Left cardiac atrium (tissue), 4 donors: Measurements from ENCODE around the gene PCDHGA5. TPM values are rescaled to one million over a fixed set of nuclear protein-coding genes. Genes with fewer than 3 reads are reported as not detected.
"Not testable (repeated sequence)": the region's sequence is repeated elsewhere in the genome, so short reads cannot be mapped to it uniquely, and the experiment has no call there.

ENCODE experiments used
- ATAC-seq, 2 donors: fragments of 200-7000 bp; cut with Tn5 transposase; one replicate each; pipeline ENCODE4 v1.9.1; 2020; ENCODE audit warnings: mild to moderate bottlenecking in 2 of 2, moderate library complexity in 2 of 2
- DNase-seq: peaks from one replicate; pipeline ENCODE4 v3.0.0-alpha.2; 2020
- intact Hi-C, 2 donors: fragments of 100-400 bp; cut with DNase I; formaldehyde crosslinking; loops; one replicate each; pipeline versions ENCODE4 v1.14.1 to v1.15.1; 2022 to 2023
- total RNA-seq, 2 donors: library from RNA; stranded (reverse); fragmentation: NEBNext Ultra II Directional; extraction: Animal tissue kit (Norgen Biotek cat#: 25700); gene quantifications; one replicate each; pipeline ENCODE4 v1.2.1, GENCODE V29; 2021
- donor health status: DM: no; HTN: yes; CAD: no.
- donor health status: DM: no; HTN: yes; CAD: no; lungs with severe emphysema.
- donor health status: DM: yes; HTN: yes; CAD: no.
- donor health status: Dilated cardiomyopathy.

PCDHGA5 gene
- total RNA-seq, 2 donors from 2014 or later: 3.5 to 4.3 TPM

DNA sequence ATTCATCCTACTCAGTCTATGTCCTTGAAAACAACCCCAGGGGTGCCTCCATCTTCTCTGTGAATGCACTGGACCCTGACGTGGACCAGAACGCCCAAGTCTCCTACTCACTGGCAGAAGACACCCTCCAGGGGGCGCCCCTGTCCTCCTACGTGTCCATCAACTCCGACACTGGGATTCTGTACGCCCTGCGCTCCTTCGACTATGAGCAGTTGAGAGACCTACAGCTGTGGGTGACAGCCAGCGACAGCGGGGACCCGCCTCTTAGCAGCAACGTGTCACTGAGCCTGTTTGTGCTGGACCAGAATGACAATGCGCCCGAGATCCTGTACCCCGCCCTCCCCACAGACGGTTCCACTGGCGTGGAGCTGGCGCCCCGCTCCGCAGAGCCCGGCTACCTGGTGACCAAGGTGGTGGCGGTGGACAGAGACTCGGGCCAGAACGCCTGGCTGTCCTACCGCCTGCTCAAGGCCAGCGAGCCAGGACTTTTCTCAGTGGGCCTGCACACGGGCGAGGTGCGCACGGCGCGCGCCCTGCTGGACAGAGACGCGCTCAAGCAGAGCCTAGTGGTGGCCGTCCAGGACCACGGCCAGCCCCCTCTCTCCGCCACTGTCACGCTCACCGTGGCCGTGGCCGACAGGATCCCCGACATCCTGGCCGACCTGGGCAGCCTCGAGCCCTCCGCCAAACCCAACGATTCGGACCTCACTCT lies 11.6 kb downstream of the PCDHGA5 start:
- DNase-seq, intact Hi-C loops, ATAC-seq: not testable (repeated sequence)

DNA sequence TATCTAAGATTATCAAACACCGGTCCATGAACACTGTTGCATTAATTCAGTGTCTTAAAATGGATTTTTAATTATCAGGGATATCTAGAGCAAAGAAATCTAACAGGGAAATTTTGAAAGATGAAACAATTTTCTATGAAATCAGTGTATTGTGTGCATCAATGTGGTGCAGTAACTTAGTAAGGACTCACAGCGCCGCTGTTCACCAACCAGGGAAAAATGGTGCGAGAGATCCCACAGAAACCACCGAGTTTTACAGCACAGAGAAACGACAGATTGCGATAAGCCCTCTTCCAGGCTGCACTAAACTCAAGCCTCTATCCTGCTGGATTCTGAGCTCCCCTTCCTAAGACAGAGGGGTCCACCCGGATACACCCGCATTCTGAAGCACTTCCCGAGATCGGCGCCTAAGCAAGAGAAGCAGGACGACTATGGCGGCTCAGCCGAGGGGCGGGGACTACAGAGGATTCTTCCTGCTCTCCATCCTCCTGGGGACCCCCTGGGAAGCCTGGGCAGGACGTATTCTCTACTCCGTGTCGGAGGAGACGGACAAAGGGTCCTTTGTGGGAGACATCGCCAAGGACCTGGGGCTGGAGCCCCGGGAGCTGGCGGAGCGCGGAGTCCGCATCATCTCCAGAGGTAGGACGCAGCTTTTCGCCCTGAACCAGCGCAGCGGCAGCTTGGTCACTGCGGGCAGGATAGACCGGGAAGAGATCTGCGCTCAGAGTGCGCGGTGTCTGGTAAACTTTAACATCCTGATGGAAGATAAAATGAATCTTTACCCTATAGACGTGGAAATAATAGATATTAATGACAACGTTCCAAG lies 18.7 kb downstream of the PCDHGA5 start, which contains the start of gene PCDHGA7:
Gene PCDHGA7, plus strand, starts transcription at position 274 of the 826 bp plus-strand sequence. Its CDS starts 158 bp downstream, at position 432.
- intact Hi-C loops: no loop called here
- peak in 1 of 2 donors; percentile 34 for ATAC-seq
- DNase-seq: no peak

DNA sequence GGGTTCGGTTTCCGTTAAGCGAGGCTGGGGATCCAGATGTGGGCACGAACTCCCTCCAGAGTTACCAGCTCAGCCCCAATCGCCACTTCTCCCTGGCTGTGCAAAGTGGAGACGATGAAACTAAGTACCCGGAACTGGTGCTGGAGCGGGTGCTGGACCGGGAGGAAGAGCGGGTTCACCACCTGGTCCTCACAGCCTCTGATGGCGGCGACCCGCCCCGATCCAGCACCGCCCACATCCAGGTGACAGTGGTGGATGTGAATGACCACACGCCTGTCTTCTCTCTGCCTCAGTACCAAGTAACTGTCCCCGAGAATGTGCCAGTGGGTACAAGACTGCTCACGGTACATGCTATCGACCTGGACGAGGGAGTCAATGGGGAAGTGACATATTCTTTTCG lies 19.4 kb downstream of the PCDHGA5 start:
- no peak for DNase-seq
- no peak for ATAC-seq
- intact Hi-C loops: no loop called here

DNA sequence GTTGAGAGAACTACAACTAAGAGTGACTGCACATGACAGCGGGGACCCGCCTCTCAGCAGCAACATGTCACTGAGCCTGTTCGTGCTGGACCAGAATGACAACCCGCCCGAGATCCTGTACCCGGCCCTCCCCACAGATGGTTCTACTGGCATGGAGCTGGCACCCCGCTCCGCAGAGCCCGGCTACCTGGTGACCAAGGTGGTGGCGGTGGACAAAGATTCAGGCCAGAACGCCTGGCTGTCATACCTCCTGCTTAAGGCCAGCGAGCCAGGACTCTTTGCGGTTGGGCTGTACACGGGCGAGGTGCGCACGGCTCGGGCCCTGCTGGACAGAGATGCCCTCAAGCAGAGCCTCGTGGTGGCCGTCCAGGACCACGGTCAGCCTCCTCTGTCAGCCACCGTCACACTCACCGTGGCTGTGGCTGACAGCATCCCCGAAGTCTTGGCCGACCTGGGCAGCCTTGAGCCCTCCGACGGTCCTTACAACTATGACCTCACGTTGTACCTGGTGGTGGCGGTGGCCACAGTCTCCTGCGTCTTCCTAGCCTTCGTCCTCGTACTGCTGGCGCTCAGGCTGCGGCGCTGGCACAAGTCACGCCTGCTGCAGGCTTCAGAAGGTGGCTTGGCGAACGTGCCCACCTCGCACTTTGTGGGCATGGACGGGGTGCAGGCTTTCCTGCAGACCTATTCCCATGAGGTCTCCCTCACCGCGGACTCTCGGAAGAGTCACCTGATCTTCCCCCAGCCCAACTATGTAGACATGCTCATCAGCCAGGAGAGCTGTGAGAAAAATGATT lies 20.7 kb downstream of the PCDHGA5 start:
- ATAC-seq (no peak), DNase-seq (no peak)
- intact Hi-C loops: no loop called here

DNA sequence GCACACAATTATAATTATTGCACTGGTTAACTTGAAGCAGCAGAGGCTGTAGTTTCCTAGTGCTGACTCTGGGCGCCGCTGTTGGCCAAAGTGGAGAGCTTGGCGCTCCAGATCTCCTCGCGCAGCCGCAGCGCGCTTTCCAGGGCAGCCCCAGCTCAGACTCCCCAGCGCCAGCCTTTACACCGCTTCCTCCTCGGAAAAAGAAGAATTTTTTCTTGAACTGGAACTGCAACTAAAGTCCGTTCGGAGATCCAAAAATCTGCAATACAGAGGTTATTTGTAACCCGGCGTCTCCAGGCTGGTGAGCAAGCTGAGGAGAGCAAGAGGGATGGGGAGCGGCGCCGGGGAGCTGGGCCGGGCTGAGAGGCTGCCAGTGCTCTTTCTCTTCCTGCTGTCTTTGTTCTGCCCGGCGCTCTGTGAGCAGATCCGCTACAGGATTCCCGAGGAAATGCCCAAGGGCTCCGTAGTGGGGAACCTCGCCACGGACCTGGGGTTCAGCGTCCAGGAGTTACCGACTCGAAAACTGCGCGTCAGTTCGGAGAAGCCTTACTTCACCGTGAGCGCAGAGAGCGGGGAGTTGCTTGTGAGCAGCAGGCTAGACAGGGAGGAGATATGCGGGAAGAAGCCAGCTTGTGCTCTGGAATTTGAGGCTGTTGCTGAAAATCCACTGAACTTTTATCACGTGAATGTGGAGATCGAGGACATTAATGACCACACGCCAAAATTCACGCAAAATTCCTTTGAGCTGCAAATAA lies 23.8 kb downstream of the PCDHGA5 start, which contains the start of gene PCDHGB4:
Gene PCDHGB4, plus strand, starts transcription at position 142 of the 755 bp plus-strand sequence. Its CDS starts 187 bp downstream, at position 329.
- intact Hi-C loops, DNase-seq: not testable (repeated sequence)
- peak; percentile 76 to 85 for ATAC-seq

DNA sequence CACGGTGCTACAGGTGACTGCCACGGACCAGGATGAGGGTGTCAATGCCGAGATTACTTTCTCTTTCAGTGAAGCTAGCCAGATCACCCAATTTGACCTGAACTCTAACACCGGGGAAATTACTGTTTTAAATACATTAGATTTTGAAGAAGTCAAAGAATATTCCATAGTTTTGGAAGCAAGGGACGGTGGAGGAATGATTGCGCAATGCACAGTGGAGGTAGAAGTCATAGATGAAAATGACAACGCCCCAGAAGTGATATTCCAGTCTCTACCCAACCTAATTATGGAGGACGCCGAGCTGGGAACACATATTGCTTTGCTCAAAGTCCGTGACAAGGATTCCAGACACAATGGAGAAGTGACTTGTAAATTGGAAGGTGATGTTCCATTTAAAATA lies 24.7 kb downstream of the PCDHGA5 start:
- DNase-seq: no peak
- no peak for ATAC-seq
- intact Hi-C loops: no loop called here

DNA sequence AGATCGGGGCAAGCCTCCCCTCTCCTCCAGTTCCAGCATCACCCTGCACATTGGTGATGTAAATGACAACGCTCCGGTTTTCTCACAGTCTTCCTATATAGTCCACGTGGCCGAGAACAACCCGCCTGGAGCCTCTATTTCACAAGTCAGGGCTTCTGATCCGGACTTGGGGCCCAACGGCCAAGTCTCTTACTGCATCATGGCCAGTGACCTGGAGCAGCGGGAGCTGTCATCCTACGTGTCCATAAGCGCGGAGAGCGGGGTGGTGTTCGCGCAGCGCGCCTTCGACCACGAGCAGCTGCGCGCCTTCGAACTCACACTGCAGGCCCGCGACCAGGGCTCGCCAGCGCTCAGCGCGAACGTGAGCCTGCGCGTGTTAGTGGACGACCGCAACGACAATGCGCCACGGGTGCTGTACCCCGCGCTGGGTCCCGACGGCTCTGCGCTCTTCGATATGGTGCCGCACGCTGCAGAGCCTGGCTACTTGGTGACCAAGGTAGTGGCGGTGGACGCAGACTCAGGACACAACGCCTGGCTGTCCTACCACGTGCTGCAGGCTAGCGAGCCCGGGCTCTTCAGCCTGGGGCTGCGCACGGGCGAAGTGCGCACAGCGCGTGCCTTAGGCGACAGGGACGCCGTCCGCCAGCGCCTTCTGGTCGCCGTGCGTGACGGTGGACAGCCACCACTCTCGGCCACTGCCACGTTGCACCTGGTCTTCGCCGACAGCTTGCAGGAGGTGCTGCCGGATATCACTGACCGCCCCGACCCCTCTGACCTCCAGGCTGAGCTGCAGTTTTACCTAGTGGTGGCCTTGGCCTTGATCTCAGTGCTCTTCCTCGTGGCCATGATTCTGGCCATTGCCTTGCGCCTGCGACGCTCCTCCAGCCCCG lies 25.4 kb downstream of the PCDHGA5 start:
- ATAC-seq (no peak), DNase-seq (no peak)
- intact Hi-C loops: no loop called here

DNA sequence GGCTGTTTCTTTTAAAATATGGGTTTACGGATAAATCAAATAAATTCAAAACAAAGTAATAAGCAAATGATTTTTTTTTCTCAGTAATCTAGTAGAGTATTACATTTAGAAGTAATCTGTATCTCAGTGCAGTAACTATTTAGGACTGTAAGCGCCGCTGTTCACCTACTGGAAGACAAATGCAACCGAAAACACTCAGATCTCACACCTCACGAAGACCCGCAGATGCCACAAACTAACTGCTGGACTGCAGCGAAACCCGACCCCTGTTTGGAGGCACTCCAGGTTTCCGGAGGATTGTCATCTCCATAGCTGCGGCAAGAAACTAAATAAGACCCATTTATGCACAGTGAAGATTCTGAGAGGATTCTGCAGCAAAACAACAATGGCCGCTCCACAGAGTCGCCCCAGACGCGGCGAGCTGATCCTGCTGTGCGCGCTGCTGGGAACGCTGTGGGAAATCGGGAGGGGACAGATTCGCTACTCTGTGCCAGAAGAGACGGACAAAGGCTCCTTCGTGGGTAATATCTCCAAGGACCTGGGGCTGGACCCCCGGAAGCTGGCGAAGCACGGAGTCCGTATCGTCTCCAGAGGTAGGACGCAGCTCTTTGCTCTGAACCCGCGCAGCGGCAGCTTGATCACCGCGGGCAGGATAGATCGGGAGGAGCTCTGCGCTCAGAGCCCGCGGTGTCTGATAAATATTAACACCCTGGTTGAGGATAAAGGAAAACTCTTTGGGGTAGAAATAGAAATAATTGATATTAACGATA lies 28.7 kb downstream of the PCDHGA5 start, which contains the start of gene PCDHGA8:
Gene PCDHGA8, plus strand, starts transcription at position 205 of the 770 bp plus-strand sequence. Its CDS starts 181 bp downstream, at position 386.
- intact Hi-C loops: no loop called here
- DNase-seq: no peak
- no peak for ATAC-seq

DNA sequence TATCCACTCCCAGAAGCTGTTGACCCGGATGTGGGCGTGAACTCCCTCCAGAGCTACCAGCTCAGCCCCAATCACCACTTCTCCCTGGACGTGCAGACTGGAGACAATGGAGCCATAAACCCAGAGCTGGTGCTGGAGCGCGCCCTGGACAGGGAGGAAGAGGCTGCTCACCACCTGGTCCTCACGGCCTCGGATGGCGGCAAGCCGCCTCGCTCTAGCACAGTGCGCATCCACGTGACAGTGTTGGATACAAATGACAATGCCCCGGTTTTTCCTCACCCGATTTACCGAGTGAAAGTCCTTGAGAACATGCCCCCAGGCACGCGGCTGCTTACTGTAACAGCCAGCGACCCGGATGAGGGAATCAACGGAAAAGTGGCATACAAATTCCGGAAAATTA lies 29.3 kb downstream of the PCDHGA5 start:
- intact Hi-C loops: no loop called here
- ATAC-seq (no peak), DNase-seq (no peak)

DNA sequence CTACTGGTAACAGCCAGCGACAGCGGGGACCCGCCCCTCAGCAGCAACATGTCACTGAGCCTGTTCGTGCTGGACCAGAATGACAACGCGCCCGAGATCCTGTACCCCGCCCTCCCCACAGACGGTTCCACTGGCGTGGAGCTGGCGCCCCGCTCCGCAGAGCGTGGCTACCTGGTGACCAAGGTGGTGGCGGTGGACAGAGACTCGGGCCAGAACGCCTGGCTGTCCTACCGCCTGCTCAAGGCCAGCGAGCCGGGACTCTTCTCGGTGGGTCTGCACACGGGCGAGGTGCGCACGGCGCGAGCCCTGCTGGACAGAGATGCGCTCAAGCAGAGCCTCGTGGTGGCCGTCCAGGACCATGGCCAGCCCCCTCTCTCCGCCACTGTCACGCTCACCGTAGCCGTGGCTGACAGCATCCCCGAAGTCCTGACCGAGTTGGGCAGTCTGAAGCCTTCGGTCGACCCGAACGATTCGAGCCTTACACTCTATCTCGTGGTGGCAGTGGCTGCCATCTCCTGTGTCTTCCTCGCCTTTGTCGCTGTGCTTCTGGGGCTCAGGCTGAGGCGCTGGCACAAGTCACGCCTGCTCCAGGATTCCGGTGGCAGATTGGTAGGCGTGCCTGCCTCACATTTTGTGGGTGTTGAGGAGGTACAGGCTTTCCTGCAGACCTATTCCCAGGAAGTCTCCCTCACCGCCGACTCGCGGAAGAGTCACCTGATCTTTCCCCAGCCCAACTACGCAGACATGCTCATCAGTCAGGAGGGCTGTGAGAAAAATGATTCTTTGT lies 30.6 kb downstream of the PCDHGA5 start:
- ATAC-seq, DNase-seq, intact Hi-C loops: not testable (repeated sequence)

DNA sequence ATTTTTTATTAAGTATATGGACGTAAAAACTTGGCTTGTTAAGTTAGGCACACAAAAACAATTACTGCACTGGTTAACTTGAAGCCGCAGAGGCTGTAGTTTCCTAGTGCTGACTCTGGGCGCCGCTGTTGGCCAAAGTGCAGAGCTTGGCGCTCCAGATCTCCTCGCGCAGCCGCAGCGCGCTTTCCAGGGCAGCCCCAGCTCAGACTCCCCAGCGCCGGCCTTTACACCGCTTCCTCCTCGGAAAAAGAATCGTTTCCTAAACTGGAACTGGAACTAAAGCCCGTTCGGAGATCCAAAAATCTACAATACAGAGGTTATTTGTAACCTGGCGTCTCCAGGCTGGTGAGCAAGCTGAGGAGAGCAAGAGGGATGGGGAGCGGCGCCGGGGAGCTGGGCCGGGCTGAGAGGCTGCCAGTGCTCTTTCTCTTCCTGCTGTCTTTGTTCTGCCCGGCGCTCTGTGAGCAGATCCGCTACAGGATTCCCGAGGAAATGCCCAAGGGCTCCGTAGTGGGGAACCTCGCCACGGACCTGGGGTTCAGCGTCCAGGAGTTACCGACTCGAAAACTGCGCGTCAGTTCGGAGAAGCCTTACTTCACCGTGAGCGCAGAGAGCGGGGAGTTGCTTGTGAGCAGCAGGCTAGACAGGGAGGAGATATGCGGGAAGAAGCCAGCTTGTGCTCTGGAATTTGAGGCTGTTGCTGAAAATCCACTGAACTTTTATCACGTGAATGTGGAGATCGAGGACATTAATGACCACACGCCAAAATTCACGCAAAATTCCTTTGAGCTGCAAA lies 34.0 kb downstream of the PCDHGA5 start, which contains the start of gene PCDHGB5:
Gene PCDHGB5, plus strand, starts transcription at position 192 of the 796 bp plus-strand sequence. Its CDS starts 181 bp downstream, at position 373.
- ATAC-seq: peak; percentile 92 to 96
- intact Hi-C loops, DNase-seq: not testable (repeated sequence)

DNA sequence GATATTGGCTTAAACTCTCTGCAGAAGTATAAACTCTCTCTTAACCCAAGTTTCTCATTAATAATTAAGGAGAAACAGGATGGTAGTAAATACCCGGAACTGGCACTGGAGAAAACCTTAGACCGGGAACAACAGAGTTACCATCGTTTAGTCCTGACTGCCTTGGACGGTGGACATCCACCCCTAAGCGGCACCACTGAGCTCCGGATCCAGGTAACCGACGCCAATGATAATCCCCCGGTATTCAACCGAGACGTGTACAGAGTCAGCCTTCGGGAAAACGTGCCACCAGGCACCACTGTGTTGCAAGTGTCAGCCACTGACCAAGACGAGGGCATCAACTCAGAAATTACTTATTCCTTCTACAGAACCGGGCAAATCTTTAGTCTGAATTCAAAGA lies 34.6 kb downstream of the PCDHGA5 start:
- DNase-seq (no peak), ATAC-seq (no peak)
- intact Hi-C loops: no loop called here

DNA sequence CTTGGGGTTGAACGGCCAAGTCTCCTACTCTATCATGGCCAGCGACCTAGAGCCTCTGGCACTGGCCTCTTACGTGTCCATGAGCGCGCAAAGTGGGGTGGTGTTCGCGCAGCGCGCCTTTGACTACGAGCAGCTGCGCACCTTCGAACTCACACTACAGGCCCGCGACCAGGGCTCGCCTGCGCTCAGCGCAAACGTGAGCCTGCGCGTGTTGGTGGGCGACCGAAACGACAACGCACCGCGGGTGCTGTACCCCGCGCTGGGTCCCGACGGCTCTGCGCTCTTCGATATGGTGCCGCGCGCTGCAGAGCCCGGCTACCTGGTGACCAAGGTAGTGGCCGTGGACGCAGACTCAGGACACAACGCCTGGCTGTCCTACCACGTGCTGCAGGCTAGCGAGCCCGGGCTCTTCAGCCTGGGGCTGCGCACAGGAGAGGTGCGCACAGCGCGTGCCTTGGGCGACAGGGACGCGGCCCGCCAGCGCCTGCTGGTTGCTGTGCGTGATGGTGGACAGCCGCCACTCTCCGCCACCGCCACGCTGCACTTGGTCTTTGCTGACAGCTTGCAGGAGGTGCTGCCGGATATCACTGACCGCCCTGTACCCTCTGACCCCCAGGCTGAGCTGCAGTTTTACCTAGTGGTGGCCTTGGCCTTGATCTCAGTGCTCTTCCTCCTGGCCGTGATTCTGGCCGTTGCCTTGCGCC lies 35.7 kb downstream of the PCDHGA5 start:
- ATAC-seq (no peak), DNase-seq (no peak)
- intact Hi-C loops: loop anchor here in 1 of 2 donors (10.0 kb wide), 1 partner anchor 45 kb away; the partner anchor contains the start of genes PCDHGA4, PCDHGB1 and PCDHGB2

DNA sequence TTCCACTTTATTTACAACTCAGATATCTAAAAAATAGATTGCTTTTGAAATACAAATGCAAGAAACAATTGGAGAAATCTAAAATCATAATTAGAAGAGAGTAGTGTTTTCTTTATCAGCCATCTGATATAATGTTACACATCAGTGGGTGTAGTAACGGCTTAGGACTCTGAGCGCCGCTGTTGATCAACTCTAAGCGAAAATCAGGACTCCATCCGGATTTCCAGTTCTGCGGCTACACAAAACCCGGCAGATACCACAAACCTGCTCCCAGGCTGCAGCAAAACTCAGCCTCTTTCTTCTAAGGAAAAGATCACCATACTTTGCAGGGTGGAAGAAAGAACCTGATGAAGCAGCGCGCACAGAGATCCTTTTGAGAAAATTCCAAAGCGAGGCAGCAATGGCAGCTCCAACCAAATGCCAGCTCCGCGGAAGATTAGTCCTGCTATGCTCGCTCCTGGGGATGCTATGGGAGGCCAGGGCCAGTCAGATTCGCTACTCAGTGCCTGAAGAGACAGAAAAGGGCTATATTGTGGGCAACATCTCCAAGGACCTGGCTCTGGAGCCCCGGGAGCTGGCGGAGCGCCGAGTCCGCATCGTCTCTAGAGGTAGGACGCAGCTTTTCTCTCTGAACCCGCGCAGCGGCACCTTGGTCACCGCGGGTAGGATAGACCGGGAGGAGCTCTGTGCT lies 38.7 kb downstream of the PCDHGA5 start, which contains the start of gene PCDHGA9:
Gene PCDHGA9, plus strand, starts transcription at position 226 of the 691 bp plus-strand sequence. Its CDS starts 175 bp downstream, at position 401.
- intact Hi-C loops: loop anchor here in 1 of 2 donors (10.0 kb wide), 1 partner anchor 48 kb away; the partner anchor contains the start of genes PCDHGA4, PCDHGB1 and PCDHGB2
- DNase-seq: no peak
- no peak for ATAC-seq
